ENCODE results near the gene TPTE2. TPM values are rescaled to one million over a fixed set of nuclear protein-coding genes. Genes with fewer than 3 reads are reported as not detected.
"Not testable (repeated sequence)": the region's sequence is repeated elsewhere in the genome, so short reads cannot be mapped to it uniquely, and the experiment has no call there.

The TPTE2 gene
- total RNA-seq, 1 donor from 2014 or later: not detected

- peaks cover 38% of the 10 kb centered on the region for H3K9me3 Mint-ChIP-seq (ENCODE audit: low read depth)
- H3K4me3 Mint-ChIP-seq (ENCODE audit: low read depth); H3K27me3 Mint-ChIP-seq; H3K4me1 Mint-ChIP-seq (ENCODE audit: low read depth); H3K36me3 Mint-ChIP-seq (ENCODE audit: insufficient read depth); DNase-seq (ENCODE audit: low spot score, unreplicated experiment); H3K27ac Mint-ChIP-seq: not testable (repeated sequence)
Measured at GRCh38 chr13:19439056-19439686, 122.2 kb downstream of the TPTE2 start.

- peaks cover 38% of the 10 kb centered on the region for H3K9me3 Mint-ChIP-seq (ENCODE audit: low read depth)
- H3K27me3 Mint-ChIP-seq; H3K4me1 Mint-ChIP-seq (ENCODE audit: low read depth); DNase-seq (ENCODE audit: low spot score, unreplicated experiment); H3K36me3 Mint-ChIP-seq (ENCODE audit: insufficient read depth); H3K27ac Mint-ChIP-seq; H3K4me3 Mint-ChIP-seq (ENCODE audit: low read depth): not testable (repeated sequence)
Measured at GRCh38 chr13:19437780-19438179, 123.6 kb downstream of the TPTE2 start.

- not testable (repeated sequence) for DNase-seq (ENCODE audit: low spot score, unreplicated experiment); H3K27me3 Mint-ChIP-seq; H3K27ac Mint-ChIP-seq; H3K4me3 Mint-ChIP-seq (ENCODE audit: low read depth); H3K36me3 Mint-ChIP-seq (ENCODE audit: insufficient read depth); H3K4me1 Mint-ChIP-seq (ENCODE audit: low read depth)
- peaks cover 35% of the 10 kb centered on the region for H3K9me3 Mint-ChIP-seq (ENCODE audit: low read depth)
Measured at GRCh38 chr13:19422236-19422635, 139.1 kb downstream of the TPTE2 start.

GRCh38 chr13:19412494-19412893 is 148.8 kb downstream of the TPTE2 start:
- H3K27ac Mint-ChIP-seq; H3K4me3 Mint-ChIP-seq (ENCODE audit: low read depth); DNase-seq (ENCODE audit: low spot score, unreplicated experiment); H3K4me1 Mint-ChIP-seq (ENCODE audit: low read depth); H3K36me3 Mint-ChIP-seq (ENCODE audit: insufficient read depth); H3K27me3 Mint-ChIP-seq: not testable (repeated sequence)
- peaks cover 49% of the 10 kb centered on the region for H3K9me3 Mint-ChIP-seq (ENCODE audit: low read depth)

DNA sequence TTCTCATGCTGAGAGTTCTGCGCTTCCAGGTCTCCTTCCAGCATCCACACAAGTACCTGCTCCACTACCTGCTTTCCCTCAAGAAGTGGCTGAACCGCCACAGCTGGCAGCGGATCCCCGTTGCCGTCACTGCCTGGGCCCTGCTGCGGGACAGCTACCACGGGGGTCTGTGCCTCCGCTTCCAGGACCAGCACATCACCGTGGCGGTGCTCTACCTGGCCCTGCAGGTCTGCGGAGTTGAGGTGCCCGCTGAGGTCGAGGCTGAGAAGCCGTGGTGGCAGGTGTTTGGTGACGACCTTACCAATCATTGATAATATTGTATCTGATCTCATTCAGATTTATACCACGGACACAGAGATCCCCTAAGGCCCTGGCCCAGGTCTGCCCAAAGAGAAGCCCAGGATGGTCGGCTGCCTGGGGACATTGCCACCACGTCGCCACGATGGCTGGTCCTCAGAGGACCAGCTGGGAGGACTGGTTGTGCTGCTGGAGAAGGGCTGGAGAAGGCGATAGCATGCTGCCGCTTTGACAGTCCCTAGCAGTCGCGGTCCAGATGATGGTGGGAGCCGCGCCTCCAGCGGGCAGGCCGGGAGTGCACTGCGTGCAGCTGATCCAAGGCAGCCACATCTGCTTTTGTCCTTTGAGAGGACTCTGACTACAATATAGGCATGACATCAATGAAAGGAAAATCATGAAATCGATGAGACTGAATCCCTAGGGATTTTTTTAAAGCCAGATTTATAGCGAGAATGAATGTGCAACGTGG is 178.4 kb downstream of the TPTE2 start:
- H3K27ac Mint-ChIP-seq; H3K27me3 Mint-ChIP-seq; H3K4me3 Mint-ChIP-seq (ENCODE audit: low read depth); DNase-seq (ENCODE audit: low spot score, unreplicated experiment); H3K4me1 Mint-ChIP-seq (ENCODE audit: low read depth); H3K36me3 Mint-ChIP-seq (ENCODE audit: insufficient read depth): not testable (repeated sequence)
- peaks cover 25% of the 10 kb centered on the region for H3K9me3 Mint-ChIP-seq (ENCODE audit: low read depth)

DNA sequence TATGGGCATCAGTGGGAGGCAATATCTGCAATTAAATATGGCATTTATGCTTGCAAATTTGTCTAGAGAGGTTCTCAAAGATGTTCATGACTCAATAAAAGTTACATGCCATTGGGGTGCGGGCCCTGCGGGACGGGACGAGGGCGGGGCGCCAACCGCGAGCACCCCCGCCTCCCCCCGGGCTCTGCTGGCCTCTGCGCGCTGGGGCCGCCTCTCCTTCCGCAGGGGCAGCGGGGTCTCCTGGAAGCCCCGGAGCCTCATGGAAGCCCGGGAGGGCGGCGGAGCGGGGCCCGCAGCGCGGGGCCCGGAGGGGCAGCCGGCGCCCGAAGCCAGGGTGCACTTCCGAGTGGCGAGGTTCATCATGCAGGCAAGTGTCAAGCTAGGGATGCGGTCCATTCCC is 179.2 kb downstream of the TPTE2 start:
- H3K4me1 Mint-ChIP-seq (ENCODE audit: low read depth): no peaks in the 10 kb centered on the region
- H3K36me3 Mint-ChIP-seq (ENCODE audit: insufficient read depth): peaks cover 2% of the 10 kb centered on the region
- H3K9me3 Mint-ChIP-seq (ENCODE audit: low read depth): peaks cover 31% of the 10 kb centered on the region
- no peak for TF ChIP-seq CTCF (IDR thresholded peaks at IDR 0.05; ENCODE audit: unreplicated experiment)
- no peak for DNase-seq (ENCODE audit: low spot score, unreplicated experiment)
- no peak overlapping the region for H3K27ac Mint-ChIP-seq
- no peak overlapping the region for H3K4me3 Mint-ChIP-seq (ENCODE audit: low read depth)
- H3K27me3 Mint-ChIP-seq: no peaks in the 10 kb centered on the region

Other genes with a start within 250 kb of the TPTE2 start
- 27.3 and 29.5 TPM in 2 replicates for gene MPHOSPH8, start 72.1 kb upstream of the TPTE2 start, total RNA-seq
- gene PSPC1, start 221.4 kb upstream of the TPTE2 start, total RNA-seq: 92.3 and 94.1 TPM in 2 replicates

Data from progenitor cell of endocrine pancreas (in vitro differentiated cells).